Daoy (cell line): ENCODE data around the gene EFNA3. TPM values are rescaled to one million over a fixed set of nuclear protein-coding genes. Genes with fewer than 3 reads are reported as not detected.

Source experiments
- DNase-seq: peaks from one replicate; pipeline ENCODE4 v3.0.0-alpha.2; 2015; ENCODE audit warnings: low read depth
- total RNA-seq: library from RNA; depleted of rRNA; stranded (reverse); fragments of >200 nt; shearing (Covaris generic); gene quantifications from 2 replicates; pipeline ENCODE4 v1.2.3, GENCODE V29; 2014

Gene EFNA3
- total RNA-seq, 1 experiment from 2014 or later, result 1.1 TPM

DNA sequence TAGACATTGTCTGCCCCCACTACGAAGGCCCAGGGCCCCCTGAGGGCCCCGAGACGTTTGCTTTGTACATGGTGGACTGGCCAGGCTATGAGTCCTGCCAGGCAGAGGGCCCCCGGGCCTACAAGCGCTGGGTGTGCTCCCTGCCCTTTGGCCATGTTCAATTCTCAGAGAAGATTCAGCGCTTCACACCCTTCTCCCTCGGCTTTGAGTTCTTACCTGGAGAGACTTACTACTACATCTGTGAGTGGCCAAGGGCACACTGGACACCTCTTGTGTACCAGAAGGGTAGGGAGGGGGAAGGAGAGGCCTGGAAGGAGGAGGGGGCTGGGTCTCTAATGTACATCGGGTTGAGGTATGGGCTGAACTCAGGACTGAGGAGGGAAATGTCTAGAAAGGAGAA lies 11.9 kb upstream of the EFNA3 start:
- DNase-seq, result no peak

DNA sequence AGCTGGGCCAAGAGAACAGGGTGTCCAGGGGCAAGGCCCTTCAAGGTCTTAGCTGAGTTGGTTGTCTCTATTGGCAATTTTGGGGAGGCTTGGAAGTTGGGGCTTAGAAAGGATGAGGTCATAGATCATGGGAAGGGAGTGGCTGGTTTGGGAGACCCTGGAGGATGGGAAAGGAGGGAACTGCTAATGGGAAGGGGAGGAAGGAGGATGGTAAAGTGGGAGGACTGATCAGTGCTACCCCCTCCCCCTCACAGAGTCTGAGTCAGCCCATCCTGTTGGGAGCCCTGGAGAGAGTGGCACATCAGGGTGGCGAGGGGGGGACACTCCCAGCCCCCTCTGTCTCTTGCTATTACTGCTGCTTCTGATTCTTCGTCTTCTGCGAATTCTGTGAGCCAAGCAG lies 10.0 kb upstream of the EFNA3 start:
- no peak for DNase-seq

DNA sequence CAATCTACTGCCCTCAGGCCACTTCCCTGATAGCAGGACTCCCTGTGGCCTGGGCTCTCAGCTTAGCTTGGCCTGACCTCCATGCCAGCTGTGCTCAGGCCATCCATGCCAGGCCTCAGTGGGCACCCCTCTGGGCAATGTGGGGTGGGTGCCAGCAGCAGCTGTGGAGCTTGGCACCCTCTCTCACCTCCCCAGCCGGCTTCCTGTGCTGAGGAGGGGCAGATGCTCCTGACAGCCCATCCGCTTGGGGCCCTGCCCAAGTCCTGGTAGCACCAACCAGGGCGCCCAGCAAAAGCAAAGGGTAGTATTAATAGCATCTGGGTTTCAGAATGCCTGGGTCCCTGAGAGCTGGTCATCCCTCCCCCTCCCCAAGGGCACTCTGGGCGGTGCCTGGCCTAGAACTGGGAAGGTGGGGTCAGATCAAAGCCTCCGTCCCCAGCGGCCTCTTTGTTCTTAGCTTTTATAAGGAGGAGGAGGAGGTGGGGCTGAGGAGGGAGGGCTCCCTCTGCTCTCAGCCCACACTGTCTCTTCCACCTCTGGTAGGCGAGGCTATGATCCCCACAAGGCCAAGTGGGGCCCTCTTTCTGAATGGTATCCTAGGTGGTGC lies 9.0 kb upstream of the EFNA3 start:
- DNase-seq, result no peak

DNA sequence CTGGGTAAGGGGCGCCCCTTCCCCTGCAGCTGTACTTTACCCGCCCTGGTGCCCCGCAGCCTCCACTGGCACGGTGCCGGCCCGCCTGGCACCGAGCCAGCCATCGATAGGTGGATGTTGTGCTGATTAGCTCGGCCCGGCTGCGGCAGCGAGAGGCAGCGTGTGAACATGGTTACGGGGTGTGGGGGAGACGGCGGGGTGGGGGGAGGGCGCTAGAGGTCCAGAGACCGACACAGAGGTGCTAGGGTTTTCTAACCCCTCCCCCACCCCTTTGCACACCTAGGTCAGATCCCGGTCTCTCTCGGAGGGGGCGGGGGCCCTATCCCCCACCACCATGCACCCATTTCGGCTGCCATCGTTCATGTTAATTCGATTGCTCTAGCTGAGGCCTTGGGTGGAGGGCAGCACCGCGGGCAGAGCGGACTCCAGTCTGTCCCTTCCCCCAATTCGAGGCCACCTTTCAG lies 8.4 kb upstream of the EFNA3 start:
- no peak for DNase-seq

DNA sequence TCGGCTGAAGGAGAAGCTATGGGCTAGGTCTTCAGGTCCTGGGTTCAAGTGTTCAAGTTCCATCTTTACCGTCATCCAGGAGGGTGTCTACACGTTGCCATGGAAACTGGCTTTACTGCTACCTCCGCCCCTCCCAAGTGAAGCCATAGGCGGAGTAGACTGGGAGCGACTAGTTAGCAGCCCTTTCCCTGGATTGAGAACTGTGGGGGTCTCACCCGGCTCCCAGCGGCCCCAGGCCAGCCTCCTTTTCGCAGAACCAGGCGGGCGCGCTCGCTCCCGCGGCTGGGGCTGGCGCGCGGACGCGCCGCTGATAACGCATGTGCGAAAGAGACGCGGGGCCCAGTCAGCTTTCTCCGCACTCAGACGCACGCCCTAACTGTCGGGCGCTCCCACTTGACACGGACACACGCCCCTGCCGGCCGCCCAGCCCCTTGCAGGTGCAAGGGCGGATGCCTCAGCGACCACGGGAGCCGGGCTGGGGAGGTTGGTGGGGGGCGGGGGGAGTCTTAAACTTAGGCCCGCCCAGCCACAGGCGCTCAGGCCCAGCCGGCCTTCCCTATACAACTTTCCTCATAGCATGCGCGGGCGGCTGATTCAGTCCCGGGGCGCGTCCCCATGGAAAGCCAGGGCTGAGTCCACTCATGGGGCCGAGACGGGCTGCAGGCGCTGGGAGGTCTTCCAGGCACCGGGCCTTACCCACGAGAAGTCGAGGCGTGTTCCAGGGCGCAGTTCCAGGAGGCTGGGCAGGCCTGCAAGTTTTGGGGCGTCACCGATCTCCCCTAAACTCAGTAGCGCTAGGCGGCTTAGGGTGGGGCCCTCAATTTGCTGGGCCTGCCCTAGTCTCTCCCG lies 7.7 kb upstream of the EFNA3 start:
- peak; percentile 80 for DNase-seq

DNA sequence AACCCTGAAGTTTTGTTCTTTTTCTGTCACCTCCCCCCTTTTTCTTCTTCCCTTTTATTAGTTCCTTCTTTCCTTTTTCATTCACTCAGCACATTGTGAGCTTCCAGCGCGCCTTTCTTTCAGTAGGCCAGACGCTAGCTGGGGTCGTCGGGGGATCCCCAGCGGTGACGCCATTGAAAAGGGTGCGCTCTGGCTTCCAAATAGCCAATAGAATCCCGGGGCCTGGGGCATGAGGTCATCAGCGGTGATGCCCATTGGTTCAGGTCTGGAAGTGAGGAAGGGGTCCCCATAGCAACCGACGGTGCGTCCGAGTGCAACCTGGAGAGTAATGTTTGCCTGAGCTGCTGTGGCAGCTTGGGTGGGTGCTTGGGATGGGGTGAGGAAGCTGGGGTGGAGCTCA lies 6.9 kb upstream of the EFNA3 start:
- no peak for DNase-seq

DNA sequence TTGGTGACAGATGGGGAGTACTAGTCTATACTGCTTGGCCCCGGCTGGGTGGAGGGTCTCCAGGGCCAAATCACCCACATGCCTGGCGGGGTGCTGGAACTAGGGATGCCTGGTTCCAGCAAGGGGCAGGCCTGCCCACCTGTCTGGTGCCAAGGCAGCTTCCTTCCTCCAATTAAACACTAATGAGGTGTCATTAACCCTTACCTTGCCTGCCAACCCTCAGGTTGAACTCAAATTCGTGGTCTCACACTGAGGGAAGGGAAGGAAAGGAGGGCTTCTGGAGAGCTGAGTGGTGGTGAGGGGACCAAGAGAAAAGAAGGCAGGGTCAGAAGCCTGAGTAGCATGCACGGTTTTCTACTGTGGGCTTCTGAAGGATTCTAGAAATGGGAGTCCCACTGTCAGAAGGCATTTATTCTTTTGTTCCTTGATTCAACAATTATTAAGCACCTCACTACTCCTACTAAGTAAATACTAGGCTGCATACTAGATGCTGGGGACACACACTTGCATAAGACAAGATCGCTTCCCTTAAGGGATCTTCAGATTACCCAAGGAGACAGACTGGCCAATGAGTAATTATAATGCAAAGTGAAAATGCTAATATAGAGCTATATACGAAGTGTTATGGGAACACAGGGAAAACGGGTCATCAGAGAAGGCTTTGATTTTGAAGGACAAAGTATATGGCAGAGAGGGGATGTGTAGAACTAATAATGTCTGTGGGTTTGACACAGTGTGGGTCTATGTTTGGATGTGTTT lies 5.9 kb upstream of the EFNA3 start:
- no peak for DNase-seq

DNA sequence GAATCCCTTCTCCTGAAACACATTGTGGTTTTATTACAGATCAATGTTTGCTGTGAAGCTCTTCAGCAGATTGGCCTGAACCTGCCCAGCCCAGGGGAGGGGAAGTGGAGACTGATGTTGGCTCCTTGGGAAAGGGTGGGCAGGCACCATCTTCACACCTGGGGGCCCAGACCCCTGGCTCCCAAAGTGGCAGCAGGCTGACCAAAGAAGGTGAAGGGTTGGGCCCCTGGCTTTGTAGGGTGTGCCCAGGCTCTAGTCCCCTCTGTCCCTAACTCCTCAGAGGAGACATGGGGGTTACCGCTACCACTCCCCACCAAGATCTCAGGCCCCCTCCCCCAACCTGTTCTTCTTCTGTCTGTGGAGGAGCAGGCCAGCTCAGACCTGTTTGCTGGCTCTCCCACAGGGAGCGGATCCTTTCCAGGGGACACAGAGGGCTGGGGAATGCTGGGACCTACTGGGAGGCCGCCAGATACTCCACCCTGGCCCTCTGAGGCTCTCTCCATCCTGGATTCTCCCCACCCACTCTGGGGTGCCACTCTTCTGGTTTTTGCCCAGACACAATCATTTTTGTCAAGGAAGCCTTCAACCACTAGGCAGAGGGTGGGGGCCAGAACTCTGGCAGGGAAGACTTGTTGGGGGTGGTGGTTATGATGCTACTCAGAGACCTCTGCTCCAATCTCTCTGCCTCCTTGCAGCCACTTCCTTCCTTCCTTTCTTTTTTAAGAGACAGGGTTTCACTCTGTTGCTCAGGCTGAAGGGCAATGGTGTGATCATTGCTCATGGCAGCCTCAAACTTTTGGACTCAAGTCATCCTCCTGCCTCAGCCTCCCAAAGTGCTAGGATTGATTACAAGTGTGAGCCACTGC lies 5.0 kb upstream of the EFNA3 start:
- no peak for DNase-seq

DNA sequence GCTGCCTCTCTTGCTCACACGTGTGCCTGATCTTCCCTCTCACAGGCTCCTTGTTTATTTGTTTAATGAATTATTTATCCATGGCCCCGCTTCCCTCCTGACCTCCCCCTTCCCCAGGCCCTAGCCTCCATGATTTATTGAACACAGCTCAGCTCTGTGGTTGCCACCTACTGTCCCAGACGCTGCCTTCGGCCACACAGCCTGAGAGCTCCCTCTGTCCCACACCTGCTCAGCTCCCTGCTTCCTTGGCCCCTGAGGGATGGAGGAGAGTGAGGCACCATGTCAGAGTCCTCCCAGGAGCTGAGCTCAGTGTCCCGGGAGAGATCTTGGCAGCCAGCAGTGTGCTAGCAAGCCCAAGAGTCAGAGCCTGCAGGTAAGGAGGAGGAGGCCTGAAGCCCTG lies 3.1 kb upstream of the EFNA3 start:
- no peak for DNase-seq

DNA sequence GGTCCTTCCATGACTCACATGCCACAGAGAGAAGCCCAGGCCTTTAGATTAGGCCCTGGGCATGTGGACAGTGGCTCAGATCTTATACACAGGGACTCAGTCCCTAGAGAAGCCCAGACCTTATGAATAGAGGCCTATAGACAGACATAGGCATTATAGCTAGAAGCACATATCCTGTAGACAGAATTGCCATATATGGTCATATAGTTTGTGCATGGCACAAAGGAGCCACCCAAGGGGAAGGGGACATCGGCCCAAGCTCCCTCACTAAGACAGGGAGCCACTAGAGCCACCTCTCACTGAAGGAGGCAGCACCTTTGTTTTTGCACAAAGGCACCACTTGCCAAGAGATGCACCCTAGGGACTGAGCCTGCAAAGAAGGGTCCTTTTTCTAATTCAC lies 2.3 kb upstream of the EFNA3 start:
- no peak for DNase-seq

DNA sequence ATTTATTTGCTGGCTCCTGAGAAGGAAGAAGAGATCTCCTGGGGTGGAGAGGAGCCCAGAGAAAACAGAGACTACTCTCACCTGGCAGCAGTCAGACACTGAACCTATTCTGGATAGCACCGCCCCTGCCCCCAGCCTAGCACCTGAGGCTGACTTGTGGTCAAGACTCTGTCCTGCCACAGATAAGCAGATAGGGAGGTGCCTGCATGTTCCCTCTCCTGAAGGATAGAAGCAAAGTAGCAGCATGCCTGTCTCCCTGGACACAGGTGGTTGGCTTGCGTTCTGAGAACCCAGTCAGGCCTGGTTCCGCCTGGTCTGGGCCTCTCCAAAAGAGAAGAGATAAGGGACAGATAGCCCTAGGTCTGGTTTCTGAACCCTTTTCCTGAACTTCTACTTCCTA lies 1.3 kb upstream of the EFNA3 start:
- DNase-seq, result no peak

DNA sequence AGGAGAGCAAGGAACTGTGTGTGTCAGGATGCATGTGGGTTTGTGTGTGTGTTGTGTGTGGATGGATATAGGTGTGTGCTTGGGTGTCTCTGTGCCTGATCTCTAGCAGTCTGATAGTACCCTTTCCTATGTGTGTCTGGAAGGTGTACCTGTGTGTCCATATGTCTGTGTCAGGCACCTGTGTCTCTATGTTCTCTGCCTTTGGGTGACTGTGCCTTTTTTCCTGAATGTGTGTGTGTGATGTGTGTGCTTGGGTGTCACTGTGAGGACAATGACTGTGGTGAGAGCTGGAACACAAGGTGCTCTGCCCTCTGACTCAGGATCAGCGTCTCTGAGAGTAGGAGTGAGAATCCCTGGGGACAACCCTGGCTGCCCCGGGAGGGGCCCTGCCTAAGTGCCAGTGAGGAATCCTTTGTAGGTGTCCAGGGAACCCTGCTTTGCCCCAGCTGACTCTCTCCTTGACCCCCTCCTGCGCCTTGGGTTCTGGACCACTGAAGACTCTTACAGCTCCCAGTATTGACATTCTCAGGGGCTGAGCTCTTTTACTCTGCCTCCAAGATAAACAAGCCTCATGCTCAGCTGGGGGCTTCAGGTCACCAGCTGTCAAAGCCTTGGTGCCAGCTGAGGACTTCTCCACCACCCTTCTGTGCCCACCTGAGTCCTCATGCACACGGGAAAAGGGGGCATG lies 735 bp upstream of the EFNA3 start:
- DNase-seq, result no peak

DNA sequence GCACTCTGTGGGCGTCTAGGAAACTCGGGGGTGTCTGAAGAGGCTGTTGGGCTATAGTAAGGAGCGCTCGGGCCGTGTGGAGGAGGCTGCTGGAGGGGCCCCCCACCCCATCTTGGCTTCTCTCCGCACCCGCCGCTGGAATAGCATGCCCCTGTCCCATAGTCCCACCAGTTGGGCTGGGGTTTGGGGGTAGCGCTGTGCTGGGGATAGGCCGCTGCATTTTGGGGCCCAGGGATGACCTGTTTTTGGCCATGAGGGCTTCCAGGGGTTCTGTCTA lies 511 bp downstream of the EFNA3 start:
- DNase-seq, result no peak

DNA sequence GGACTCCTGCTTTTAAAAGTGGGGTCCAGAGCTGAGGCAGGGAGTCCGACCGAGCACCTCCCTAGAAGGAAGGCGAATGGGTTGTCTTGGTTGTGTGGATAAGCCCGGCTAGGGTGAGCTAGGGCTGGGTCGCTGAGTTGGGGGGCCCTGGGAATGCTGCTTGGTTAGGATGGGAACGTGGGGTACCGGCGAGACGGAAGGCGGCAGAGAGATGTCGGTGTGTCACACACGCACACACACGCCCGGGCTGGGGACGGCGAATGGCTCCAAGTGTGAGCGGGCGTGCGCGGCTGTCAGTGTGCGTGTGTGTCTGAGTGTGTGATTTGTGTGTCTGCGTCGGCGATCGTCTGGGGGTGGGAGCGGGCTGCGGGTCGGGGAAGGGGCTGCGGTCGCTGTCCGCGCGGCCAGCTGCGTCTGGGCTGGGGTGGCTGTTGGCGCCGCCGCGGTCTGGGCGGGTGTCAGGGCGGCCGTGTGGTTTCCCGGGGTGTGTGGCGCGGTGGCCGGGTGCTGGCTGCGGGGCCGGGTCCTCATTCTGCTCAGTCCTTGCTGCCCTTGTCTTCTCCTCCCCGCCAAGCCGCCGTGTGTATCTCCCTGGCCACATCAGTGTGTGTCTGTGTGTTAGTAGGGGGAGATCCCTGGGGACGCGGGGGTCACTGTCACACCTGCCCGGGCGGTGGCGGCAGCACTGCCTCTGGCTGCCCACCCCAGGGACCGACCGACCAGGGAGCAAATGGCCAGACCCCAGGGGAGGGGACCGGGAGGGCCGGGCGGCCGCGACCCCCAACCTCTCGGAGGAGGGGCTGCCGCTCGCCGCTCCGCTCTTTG lies 1.1 kb downstream of the EFNA3 start:
- DNase-seq, result peak; percentile 52

DNA sequence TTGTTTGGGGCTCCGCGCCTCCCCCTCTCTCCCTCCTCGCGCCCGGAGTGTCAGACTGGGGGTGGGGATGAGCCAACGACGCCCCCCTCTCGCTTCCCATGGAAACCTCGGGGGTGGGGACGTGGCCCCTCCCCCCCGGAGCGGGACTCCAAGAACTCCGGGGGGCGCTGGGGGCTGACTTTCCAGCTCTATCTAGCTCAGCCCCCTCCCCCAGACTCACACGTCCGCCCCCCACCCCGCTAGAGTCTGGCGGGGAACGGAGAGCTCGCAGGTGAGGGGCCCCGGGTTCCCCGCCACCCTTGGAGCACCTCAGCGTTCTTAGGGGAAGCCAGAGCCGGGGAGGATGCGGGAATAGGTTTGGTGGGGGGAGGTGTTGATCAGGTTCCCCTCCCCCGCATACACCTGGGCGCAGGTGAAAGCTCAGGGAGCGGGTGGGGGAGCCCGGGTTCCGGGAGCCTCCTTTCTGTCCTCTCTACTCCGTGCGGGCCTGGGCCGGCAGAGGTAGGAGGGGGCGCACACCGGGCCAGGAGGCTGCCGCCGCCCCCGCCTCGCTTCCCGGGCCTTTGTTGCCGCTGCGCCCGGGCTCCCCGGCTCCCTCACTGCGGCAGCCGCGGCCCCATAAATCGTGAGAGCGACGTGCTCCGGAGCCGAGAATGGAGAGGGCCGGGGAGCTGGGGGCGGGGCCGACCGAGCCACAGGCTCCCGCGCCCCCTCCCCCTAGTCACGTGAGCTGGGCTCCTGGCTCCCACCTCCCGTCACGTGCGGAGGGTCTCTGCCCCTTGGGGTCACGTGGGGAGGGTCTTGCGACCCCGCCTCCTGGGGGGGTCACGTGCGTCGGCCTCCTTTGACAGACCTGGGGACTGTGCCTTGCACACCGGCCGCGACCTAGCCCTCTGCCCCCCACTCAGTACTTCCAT lies 1.9 kb downstream of the EFNA3 start:
- peak; percentile 54 for DNase-seq

DNA sequence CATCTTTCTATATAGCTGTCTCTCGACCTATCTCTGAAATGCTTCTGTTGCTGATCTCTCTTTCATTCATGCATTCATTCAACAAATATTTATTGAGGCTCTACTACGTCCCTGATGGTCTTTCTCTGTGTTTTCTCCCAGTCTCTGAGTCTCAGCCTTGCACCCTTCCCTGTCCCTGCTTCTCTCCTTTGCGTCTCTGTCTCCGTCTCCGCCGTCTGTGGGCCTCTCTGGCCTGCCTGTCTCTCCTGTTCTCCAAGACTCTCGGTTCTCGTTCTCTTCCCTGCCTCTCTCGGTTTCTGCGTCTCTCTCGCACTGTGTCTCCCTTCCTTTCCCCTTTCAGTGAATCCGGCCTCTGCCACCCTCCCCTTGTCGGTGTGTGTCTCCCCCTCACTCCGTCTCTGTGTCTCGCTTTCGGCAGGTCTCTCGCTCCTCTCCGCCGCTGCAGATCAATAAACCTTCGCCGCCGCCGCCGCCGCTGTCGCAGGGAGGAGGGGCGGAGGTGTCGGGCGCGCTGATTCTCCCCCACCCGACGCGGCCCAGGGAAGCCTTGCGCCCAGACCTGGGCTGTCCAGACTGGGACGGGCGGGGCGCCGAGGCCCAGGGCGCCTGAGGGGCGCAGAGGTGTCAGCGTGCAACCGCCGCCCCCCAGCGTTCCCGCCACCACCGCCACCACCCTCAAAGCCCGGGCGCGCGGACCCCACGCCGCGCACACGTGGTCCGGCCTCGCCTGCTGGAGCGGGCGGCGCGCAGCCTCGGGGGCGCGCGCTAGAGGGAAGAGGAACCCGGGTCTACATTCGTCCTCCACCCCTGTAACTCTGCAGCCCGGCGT lies 3.0 kb downstream of the EFNA3 start:
- peak; percentile 49 for DNase-seq

DNA sequence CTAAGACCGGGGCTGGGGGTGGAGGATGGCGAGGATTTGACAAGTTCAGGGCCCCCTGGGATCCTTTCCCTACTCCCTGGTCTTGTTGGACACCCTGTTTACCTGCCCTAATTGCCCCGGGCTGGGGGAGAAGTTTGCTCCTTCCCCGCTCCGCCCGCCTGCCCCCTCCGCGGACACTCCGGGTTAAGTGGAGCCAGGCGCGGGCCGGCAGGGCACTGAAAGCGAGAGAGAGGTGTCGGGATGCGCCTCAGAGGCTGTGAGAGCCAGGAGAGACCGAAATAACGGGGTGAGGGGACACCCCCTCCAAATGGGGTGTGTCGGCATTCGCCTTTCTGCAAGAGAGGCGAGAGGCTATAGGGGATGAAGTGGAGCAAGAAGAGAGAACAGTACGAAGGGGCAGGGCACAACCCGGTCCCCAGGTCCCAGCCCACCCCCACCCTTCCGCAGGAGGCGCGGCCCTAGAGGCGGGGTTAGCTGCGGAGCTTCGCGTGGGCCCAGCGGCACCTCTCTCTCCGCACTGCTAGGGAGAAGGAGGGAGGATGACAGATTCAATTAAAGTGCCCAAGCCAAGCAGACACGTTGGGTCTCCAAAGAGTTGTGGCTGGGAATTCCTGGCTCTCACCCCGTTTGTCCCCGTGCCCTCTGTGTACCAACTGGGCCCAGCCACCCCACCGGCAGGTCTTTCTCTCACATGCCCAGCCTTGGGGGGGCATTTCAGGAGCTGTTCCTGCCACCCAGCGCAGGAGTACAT lies 3.8 kb downstream of the EFNA3 start:
- no peak for DNase-seq

DNA sequence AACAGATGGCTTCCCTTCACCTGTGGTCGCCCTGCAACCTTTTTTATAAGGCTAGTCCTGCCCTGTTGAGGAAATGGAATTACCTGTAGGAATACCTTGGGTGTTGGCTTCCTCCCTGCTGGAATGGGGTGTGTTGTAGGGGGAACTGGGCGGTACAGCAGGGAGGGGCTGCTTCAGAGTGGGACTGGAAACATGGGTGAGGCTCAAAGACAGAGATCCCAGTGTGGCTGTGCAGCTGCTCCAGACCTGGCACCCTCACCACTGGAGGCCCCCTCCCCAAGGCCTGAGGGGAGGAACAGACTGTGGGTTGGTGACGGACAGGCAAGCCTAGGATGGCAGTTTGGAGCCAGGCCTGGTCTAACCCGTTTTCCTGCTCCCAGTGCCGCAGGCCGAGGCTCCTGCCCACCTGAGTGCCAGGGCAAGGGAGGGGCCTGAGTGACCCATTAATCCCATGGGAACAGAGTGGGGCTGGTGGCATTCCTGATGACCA lies 4.5 kb downstream of the EFNA3 start:
- DNase-seq, result no peak
